ENCODE data around the gene CCBE1.

The CCBE1 gene

DNA sequence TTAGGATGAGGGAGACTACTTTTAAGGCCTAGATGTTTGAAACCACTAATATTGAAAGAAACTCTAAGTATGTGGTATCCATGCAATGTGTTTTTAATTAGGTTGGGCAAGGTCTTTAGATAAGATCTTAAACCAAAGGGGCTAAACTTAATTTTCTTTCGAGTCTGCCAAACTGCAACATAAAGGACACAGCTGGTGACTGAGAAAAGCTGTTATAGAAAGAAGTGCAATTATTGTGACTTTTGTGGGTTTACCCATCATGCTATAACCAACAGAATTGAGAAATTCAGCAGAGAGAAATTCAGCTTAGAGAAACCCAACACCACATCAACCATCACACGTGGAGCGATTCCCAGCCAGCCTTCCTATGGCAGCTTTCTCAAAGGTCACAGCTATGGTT, 218.6 kb downstream of the CCBE1 start:
- no peak for DNase-seq

- no peak for DNase-seq
These were observed 219.4 kb downstream of the CCBE1 start for GRCh38 chr18:59477849-59478248.

DNA sequence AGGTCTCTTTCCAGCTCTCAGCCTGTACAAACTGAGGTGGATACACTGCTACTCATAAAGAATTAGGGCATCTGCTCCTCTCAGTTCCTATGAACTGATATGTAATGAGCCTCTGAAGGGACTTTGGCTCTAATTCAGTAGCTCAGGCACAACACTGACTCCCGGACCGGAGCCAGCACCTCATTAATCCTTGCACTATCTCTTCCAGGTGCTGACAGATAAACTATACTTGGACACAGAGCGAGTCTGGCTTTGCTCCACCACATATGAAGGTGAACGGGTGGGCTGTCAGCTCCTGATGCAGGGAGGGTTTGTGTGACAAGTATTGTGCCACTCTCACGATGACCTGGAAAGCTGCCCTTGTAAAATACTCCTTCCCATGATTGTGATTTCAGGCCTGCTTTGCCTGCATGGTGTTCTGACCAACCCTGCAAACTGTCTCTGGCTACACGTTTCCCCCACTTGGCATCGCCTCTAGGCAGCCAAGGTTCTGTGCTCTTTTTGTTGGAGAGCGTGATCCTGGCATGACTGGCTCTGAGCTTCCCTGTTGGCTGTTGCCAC, 226.6 kb downstream of the CCBE1 start:
- DNase-seq, result no peak

DNA sequence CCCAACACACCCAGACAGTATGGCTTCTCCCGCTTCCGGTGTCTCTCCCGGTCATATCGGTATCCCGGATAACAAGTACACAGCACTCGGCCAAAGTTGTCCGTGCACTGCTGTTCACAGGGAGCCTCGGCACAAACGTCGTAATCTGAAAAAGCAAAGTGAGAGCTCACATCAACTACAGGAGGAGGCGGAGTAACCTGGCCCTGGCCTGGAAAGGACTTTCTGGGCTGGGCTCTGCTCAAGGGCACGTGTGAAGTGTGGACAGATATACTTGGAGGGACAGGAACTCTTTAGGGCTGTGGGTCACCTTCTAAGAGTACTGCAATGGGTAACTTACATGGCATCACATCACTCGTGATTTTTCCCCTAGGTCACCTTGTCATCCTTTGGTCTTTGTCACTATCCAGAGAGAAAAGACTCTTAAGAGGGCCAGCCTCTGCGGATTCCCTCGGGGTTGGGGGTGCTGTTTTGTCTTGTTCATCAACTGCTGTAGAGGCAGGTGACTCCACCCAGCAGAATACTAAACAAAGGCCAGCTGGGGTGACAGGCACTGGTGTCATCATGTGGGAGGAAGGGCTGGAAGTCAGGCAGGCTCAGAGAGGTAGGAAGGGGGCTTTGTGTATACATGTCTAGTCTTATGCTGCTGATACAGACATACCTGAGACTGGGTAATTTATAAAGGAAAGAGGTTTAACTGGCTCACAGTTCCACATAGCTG, 227.6 kb downstream of the CCBE1 start:
- DNase-seq, result no peak

DNA sequence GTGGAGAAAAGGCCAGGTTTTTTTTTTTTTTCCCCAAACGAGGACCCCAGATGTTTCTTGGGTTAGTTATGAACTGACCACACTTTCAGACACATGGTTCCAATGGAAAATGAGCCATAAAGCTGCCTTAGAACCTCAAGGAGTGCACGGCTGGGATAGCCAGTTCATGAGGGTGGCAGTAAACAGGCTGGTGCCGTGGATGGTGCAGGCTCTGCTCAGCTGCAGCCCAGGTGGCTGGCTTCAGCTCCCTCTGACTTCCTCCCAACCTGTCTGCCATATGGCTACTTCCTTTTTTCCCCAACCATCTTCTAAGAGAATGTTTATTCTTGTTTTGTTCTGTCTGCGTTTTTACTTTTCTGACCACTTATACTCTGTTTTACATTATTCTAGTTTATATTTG, 228.4 kb downstream of the CCBE1 start:
- DNase-seq, result peak; percentile 25

DNA sequence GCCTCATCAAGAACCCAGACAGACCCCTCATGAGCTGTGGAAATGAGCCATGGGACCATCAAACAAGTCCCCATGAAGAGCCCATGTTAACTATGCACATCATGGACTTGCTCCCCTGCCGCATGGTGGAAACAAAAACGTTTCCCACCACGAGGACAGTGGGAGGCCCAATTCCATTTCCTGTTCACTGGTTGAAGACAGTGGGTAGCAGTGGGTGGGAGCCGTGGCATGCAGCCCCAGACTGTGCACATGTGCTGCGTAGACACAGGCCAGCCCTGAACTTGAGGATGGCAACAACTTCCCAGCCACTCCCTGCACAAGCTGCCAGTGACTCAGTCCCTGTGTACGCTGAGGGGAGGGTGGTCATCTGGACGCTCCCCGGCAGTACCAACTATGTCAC, 229.7 kb downstream of the CCBE1 start:
- DNase-seq, result no peak

GRCh38 chr18:59466980-59467379, 230.2 kb downstream of the CCBE1 start:
- no peak for DNase-seq

- DNase-seq, result no peak
These were observed 232.7 kb downstream of the CCBE1 start for GRCh38 chr18:59464486-59464885.

- no peak for DNase-seq
These were observed 236.1 kb downstream of the CCBE1 start for GRCh38 chr18:59461171-59461570.

DNA sequence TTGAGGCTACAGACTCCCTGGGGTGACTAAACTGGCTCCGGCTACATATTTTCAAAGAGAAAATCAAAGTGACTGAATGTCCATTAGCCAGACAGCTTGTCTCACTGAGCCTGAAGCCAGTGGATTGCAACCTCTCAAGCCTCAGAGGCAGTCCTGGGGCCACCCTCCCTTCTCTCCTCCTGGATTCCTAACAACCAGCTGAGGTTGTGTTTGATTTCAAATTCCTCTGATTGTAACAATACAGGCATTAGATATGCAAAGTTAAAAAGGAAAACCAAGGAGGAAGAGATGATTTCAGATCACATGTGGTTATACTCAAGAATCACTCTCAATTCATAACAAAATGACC, 237.2 kb downstream of the CCBE1 start:
- no peak for DNase-seq

- DNase-seq, result peak; percentile 18
These were observed 237.7 kb downstream of the CCBE1 start for GRCh38 chr18:59459369-59460071.

DNA sequence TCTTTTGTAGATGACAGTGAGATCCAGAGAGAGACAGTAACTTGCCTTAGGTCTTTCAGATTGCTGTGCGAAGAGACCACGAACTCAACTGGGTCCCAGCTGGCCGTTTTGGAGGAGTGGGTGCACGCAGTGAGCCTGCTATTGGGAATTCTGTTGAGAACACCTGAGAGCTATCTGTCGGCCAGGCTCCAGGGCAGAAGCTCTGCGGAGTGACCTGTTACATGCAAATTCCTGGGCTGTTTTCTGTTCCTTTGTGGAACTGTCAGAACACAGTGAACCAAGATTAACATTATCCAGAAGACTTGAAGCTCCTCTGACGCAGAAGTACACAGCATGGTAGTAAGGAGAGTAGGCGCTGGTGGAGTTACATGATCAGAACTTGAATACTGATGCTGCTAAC, 238.6 kb downstream of the CCBE1 start:
- DNase-seq, result no peak

- no peak for DNase-seq
These were observed 240.6 kb downstream of the CCBE1 start for GRCh38 chr18:59456657-59457056.

DNA sequence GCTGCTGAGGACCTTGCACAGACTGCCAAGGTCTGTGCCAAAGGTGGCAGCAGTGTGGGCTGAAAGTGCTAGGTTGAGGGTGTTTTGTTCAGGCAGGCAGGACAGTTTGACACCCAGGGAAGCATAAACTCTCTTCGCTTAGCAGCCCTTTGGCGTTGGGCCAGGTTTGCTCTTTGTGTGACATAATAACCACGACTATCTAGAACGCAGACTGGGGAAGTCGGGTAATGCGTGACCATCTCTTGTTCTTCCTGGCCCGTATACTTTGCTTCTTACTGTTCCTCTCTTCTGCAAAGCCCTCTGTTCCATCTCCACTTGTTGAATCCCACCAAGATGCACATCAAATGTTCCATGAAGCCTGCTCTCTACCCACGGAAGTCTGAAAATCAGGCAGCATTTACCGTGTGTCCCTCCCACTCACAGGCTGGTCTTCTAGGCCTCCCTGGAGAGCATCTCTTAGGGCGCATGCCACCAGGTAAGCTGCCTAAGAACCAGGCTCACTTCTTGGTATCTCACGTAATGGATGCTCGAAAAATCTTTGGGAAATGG, 241.4 kb downstream of the CCBE1 start:
- peak; percentile 44 for DNase-seq

DNA sequence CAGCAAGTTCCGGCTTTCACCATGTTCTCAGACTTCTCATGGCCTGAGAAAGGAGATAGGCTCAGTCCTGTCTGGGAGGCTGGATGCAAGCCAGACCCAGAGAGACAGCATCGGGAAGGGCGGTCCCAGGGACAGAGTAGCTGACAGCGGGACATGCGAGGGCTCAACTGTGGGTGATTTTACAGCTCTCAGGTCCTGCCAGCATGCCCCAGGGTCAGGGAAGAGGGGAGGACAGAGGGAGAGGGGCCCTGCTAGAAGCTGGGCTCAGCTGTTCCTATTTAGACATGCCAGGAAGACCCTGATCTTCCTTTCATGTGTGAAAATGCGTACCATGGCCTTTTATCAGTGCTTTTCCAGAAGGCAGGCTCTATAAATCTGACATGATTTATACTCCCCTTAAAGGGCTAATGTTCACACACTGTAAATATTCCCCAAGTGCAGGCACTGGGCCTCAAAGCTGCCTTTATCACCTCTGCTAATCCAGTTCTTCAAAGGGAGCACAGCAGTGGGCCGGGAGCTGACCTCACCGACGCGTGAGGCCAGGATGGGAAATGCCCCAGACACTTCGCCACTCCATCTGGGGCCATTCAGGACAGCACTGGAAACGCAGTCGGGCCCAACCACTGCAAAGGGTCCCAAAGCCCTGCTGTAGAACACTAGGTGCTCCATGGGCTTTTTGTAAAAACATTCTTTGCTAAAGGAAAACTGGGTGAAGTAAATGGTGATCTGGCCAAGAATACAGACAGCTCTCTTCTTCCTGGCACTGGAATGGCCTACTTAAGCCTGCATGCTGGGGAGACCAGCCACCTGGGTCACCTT, 242.1 kb downstream of the CCBE1 start:
- DNase-seq, result no peak

DNA sequence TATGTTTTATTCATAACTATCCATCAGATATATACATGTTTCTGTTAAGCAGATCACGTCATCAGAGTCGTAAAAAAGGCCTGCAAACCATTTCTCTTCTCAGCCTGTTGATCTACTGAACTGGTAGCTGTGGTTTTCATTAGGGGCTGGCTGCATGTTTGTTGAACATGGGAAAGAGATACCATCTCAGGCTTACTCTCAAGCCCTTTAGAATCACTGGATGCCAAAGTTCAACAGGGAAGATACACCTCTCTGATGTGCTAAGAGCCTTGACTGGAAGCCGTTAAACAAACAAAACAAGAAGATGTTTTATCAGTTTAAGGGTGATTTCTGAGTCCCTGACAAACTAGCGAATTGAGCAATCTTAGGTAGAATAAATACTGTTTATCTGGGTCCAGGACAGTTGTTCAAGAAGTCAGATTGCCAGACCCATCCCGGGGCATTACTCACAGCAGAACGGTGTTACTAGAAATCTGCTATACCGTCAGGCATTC, 243.7 kb downstream of the CCBE1 start:
- DNase-seq, result no peak

DNA sequence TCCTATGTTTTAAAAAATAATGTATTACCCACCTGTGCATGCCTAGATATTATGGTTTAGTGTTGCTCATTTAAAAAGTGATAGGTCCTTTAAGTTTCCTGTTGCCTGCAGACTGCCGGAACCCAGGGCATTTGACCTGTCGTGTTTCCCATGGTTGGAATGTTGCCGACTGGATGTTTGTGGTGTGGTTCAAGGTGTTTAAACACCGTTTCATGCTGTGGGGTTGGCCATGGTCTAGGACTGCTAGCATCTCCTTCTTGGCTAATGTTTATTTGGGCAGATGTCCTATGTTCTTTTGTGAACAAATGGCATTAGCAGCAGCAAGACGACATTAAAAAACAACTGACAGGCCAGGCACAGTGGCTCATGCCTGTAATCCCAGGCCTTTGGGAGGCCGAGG, 245.3 kb downstream of the CCBE1 start:
- no peak for DNase-seq

DNA sequence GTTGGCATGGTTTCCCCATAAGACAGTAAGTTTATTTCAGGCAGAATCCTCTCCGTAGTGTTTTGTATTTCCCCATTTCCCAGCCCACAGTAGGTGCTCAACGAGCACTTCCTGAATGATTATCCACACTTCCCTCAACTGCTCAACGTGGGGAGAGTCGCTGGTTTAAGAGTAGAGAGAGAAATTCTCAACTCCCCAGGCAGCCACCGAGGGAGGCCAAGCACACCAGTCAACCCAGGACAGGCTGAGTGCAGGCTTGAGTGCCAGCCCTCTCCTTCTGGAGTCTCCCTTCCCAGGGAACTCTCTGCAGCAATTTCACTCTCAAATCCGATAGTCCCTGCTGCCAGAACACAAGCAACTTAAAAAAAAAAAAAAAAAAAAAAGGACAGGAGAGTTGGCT, 246.2 kb downstream of the CCBE1 start:
- DNase-seq, result no peak

DNA sequence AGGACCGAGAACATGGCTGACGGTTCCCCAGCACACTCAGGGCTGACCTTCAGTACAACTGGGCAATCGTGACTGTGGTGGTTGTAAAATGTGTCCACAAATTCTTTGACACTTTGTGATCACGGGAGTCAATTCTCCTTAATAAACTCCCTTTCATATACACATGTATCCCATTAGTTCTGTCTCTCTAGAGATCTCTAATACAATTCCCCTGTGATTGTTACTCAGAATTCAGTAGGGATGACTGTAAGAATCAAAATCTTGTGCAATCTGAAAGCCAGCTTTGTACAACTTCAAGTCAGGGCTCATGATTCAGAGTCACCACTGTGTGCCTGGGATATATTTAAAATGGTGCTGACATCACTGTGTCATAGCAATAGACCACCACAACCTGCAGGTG, 248.7 kb downstream of the CCBE1 start:
- DNase-seq, result no peak

DNA sequence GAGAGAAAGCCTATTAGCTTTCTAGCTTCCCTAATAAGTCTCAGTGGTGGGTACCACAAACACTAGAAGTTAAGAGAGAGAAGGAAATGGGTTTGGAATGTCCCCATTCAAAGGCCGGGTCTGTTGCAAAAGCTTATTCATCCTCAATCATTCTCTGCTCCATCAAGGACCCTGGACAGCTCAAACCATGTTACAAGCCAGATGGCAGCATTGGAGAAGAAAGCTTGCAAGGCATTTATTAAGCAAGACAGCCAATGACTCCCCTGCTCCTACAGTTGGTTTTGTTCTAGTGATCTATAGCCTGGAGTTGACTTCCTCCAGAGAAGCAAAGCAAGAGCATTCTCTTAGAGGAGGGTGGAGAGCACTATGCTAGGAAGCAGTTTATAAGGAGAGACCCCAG, 251.2 kb downstream of the CCBE1 start:
- no peak for DNase-seq

DNA sequence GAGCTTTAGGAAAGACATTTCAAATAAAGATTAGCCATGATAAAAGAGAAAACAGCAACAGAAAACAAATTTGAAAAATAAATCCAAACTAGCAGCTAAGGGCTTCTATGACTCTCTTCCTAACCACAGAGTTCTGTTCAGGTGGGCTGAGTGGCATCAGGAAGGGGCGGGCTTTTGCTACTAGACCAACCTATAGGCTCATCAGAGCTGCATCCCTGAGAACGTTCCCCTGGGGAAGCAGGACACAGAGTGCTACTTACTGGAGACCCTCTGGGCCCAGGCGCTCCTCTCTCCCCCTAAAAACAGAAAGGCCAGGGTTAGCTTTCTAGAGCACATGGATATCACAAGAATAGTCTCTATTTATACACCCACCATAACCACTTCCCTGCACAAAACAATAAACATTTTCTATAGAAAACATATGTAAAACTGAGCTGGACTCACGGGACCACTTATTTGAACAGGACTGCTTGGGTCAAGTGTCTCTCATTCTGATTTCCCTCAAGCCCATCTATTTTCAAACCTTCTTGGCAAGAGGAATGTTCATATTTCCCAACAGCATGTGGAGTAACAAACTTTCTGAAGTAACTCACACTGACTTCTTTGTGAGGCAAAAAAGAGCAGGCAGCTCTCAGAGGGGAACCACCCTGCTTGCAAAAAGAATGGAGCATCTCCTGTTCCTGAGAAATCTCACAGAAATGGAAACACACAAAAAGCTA, 259.2 kb downstream of the CCBE1 start:
- no peak for DNase-seq

GRCh38 chr18:59432803-59433597, 264.2 kb downstream of the CCBE1 start:
- DNase-seq, result no peak
